Stimulated activated CD4-positive, alpha-beta T cell treated with anti-CD3 and anti-CD28 coated beads, Interleukin-15, amount 100 ng/mL, for 1 hour (primary cell): ENCODE results near the gene KSR1.
"Not testable (repeated sequence)": the region's sequence is repeated elsewhere in the genome, so short reads cannot be mapped to it uniquely, and the experiment has no call there.

Experiments used
- DNase-seq, 2 donors: peaks; one replicate each; pipeline ENCODE4 v3.0.0-alpha.2; 2020; ENCODE audit warnings: low read depth in 1 of 2, low spot score in 1 of 2

KSR1 gene

DNA sequence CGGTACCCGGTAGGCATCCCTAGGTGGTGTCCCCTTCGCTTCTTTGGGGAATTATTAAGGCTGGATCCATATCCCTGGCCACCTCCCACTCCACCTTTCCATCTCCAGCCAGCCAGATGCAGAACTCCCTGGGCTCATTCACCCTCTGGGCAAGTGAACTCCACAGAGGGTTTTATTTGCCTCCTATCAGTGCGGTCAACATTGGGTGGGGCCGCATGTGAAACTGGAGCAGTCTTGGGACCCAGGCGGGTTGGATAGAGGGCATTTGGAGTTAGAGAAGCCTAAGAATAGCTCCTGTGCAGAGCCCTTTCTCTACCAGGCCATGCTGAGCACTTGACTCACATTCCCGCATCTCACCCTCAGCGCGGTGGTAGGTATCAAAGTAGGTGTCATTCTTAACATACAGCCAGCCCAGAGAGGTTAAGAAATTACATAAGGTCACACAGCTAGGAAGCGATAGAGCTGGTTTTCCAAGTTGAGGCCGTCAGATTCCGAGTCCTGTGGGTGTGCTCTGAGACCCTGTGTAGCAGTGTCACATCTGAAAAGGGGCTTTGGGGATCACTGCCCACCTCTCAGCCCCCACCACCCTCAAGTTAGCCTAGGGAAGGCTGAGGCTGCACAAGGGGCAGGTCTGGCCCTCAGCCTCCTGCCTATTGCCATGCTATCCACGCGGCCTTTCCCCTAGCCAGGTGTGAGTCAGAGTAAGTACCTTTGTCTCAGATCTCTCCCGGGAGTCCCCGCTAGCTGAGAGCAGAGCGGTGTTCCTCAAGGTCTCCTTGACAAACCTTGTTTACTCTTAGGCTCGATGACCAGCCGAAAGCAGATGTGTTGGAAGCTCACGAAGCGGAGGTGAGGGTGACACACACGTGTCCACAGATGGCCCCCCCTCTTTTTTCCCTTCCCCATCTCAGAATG, 147.9 kb downstream of the KSR1 start:
- no peak for DNase-seq

DNA sequence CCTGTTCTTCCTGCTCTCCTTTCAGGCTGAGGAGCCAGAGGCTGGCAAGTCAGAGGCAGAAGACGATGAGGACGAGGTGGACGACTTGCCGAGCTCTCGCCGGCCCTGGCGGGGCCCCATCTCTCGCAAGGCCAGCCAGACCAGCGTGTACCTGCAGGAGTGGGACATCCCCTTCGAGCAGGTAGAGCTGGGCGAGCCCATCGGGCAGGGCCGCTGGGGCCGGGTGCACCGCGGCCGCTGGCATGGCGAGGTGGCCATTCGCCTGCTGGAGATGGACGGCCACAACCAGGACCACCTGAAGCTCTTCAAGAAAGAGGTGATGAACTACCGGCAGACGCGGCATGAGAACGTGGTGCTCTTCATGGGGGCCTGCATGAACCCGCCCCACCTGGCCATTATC, 149.2 kb downstream of the KSR1 start:
- no peak for DNase-seq

DNA sequence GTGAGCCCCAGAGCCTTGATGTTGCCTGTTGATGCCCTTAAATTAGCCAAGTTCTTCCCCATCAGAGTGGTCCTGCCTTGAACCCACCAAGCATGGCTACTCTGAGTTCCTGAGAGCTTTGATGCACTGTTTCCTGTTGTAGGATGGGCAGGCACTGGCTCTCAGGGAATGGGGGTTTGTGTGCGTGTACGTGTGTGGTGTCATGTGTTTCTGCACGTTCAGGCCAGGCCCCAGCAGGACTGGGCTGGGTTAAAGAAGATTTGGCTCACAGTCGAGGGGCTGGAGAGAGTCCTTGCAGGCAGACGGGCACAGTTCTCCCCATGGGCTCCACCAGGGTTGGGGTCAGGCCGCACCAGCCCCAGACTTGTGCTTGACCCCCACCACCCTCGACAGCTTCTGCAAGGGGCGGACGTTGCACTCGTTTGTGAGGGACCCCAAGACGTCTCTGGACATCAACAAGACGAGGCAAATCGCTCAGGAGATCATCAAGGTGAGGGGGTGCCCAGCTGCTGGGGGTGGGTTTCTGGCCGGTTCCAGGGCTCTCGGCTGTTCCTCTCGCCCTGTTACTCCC, 151.4 kb downstream of the KSR1 start:
- DNase-seq, result no peak

DNA sequence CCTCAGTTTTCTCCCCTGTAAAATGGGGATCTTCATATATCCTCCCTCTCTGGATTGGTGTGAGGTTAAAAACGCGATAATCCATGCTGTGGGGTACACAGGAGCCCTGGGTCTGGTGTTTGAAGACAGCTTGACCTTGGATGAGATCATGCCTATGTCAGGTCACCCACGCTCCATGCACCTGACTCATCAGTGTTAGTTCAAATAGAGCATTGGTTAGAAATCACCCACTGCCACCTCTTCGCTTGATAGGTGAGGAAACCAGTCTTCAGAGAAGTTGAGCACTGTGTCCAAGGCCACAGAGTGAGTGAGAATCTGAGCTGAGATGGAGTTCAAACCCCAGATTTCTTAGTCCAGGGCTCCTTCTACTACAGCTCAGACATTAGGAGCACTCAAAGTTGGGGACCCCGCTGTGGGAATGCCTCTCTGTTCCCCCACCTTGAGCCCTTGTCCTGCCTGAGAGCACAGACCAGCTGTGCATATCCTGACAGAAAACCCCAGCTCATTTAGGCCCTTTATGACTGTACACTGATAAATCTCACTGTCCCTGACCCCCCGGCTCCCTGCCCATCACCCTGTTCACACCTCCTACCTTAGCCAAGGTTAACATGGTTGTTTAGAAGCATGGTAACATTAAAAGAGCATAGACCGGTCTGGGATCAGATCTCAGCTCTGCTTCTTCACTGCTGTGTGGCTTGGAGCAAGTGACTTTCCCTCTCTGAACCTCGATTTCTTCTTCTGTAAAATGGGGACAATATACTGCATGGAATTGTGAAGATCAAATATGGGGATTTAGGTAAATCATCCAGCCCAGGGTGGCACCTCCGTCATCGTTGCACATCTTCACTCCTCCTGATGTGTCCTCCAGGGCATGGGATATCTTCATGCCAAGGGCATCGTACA, 152.3 kb downstream of the KSR1 start:
- DNase-seq, result no peak

DNA sequence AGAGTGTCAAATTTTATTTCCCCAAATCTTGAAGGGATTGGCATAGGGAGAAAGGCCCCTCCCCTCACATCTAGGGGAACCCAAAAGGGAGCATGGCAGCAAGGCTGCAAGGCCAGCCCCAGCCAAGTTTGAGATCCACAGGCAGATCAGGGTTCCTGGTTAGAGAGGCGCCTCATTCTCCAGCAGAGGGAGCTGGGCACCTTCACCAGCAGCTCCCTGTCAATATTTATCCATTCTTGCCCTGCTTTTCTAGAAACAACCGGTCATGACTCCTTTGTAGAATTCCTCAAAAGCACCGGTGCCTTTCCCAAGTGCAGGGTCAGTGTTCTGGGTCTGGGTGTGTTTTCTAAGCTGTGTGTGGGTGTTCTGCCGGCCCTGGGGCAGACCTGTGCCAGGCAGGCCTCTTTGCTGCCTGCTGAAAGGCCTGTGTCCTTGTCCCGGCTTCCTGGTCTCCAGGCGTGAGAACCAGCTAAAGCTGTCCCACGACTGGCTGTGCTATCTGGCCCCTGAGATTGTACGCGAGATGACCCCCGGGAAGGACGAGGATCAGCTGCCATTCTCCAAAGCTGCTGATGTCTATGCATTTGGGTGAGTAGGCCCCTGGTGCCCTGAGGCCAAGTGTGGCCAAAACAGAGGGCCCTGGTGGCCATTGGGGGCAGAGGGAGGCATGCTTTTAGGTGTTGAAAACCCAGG, 153.5 kb downstream of the KSR1 start:
- DNase-seq, result no peak

DNA sequence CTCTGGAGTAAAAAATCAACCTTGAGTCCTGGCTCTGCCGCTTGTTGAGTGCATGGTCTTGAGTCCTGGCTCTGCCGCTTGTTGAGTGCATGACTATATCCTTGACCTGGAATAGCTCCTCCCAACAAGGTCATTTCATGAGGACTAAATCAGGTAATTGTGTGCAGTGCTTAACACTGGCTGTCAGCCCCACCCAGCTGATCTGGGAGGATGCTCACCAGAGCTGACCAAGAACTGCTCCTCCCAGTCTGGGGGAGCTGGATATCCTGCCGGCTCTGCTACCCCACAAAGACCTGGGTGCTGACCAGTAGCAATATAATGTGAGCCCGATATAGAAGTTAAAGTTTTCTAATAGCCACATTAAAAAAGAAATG, 154.0 kb downstream of the KSR1 start:
- DNase-seq, result no peak

DNA sequence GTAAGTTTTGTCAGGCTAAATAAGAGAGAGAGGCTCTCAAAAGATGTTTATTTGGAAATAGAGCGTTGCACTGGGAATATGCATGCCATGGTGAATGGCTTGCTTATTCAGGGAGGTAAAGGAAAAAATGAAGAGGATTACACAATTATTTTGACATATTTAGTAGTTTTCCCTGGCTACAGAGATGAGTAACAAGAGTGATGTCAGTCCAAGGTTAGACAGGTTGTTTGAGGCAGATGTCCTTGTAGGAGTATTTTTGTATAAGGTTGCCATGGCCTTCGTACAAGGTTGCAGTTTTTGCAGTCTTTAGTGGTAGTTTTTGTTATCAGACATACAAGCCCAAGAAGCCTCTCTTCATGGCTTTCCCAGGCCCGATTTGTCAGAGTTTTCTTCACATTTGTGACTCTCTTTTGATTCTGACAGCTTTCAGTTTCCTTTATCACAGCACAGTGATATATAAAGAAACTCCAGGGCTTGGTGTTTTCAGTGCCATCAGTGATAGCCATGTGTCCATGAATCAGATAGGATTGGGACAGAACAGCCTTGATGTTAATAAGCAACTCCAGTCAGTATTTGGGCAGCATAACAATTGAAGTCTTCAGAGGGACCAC, 156.0 kb downstream of the KSR1 start:
- DNase-seq, result no peak

DNA sequence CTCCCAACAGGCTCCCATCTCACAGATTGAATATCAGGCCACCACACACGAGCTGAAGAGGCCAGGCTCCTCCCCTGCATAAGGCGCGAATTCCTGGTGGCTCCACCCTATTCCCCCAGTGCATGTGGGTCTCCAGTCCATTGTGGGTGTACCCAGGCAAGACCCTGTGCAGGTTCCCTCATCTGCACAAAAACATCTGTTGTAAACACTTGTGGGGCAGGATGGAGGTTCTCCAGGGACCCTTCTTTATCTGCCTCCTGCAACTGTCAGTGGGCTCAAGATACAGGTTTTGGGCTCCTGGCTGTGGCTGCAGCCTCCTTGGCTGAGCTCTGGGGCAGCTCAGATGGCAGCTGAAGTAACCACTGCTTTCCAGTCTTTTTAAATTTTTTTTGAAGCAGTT, 157.2 kb downstream of the KSR1 start:
- DNase-seq, result no peak

DNA sequence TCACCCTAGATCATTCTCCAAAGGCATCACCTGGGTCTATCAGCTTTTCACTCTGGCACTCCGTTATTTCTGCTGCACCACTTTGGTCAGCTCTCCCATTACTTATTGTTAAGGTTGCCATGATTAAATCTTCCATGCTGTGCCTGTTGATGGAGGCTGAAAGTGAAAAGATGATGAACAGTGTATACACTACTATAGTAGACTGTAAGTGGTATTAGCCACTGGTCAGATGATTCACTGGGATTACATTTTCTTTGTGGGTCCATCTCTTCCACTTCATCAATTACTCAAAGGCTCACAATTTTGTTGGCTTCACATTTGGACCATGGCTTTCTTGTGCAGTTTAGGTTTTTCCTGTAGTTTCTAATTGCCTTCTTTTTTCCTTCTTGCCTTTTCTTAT, 158.9 kb downstream of the KSR1 start:
- no peak for DNase-seq

DNA sequence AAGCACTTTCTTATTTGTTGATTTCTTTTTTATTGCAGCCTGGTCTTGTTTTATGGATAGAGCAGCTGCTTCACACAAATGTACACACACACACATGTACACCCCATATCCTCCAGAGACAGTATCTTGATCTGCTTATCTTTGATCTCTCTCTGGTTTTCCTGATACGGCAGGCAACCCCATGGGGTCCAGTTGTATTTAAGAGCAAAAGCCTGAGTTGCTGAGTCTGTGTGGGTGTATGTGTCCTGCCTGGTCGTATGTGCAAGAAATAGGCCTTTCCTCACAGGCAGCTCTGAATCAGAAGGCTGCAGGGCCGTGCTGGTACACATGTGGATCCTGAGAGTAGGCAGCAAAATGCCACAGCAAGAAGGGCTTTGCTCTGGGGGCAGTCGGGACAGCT, 160.2 kb downstream of the KSR1 start:
- no peak for DNase-seq

DNA sequence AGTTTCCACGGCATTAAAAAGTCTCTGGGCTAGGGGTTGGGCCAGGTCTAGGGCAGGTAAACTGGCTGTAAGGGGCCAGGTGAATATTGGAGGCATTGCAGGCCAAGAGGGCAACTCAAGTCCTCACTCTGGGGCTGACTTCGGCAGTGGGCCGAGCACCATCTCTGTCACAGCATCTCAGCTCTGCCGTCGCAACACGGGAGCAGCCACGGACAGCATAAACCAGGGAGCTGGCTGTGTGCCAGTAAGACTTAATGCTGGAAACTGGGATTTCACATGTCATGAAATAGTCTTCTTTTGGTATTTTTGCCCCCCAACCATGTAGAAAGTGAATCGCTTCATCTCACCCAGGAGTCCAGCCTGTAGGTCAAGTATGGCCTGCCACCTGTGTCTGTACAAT, 162.2 kb downstream of the KSR1 start:
- no peak for DNase-seq

DNA sequence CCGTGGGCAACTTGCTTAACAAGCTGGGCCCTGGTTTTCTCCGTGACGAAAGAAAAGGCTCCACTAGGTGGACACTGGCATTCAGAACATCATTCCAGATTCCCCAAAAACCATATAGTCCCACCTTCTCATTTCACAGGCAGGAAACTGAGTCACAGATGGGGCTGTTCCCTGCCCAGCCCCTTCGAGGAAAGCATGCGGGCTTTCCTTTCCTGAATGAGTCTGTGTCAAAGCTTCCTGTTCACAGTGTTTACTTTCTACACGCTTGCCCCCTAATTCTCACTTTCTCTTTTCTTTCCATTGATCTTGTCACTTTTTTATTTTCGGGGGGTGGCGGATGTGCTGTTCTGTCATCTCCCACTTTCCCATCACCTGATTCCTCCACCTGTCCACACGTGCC, 164.5 kb downstream of the KSR1 start:
- DNase-seq, result no peak

DNA sequence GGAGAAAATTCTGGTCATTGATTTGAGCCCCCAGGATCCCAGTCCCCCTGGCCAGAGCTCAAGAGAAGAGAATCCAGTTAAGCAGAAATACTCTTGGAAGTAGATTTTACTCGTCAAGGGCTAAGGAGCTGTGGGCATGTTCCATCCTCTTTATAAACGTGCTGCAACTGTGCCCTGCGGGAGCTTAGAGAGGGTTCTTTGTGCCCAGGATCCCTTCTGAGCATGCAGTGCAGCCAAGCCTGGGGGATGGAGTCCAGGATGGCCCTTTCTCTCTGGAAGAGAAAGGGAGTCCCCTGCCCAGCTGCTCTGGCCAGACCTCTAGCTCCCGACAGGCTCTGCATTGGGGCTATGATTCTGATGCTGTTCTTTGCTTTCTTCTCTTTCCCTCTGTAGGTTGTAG, 165.3 kb downstream of the KSR1 start:
- no peak for DNase-seq

DNA sequence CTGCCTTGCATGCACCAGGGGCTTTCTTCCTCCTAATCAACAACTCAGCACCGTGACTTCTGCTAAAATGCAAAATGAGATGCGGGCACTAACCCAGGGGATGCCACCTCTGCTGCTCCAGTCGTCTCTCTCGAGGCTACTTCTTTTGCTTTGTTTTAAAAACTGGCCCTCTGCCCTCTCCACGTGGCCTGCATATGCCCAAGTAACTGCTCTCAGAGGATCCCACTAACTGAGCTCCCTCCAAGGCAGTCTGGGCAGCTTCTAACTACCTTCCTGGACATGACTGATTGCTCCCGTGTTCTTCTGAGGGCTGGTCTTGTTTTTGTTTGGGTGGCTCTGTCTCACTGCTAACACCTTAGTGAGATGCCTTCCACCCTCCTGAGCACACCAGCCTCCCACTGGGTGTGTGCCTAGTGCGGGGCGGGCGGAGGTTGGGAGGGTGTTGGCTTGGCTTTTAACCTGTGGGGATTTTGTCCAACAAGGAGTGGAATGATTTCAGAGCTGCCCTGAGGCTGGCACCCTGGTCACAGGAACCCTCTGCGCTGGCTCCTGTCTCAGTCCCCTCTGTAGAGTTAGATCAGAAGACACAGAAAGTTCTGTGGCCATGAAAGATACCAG, 165.8 kb downstream of the KSR1 start:
- no peak for DNase-seq

DNA sequence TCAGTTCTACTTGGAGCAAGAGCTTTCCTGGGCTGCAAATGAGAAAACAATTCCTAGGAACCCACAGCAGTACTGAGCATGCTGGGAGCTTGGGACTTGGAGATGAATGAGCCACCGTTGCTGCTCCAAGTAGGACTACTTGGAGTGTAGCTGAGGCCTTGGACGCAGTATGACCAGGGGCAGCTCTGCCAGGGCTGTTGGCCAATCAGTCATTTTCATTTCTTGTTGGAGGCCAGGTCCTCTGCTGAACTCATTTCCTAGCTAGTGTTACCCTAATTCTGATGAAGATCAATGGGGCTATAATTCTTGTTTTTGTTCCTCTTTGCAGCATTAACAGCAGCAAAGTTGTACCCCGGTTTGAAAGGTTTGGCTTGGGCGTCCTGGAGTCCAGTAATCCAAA, 166.7 kb downstream of the KSR1 start:
- no peak for DNase-seq

DNA sequence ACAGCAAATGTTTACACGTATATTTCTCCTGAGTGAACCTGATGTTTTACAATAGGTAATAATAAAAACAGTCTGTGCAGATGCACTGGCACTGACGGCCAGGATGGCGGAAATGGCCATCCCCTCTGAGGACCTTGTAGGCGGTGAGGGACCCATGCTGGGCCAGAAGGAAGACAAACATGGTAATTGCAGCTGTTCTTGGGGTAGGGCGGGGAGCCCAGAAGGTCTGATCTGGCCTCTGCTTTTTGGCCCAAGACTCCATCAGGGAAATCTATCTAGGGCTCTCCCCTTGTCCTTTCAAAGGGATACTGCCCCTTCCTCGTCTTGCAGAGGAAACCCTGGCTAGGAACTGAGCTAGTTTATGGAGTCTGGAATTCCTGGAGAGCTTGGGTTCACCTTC, 167.4 kb downstream of the KSR1 start:
- DNase-seq, result no peak

DNA sequence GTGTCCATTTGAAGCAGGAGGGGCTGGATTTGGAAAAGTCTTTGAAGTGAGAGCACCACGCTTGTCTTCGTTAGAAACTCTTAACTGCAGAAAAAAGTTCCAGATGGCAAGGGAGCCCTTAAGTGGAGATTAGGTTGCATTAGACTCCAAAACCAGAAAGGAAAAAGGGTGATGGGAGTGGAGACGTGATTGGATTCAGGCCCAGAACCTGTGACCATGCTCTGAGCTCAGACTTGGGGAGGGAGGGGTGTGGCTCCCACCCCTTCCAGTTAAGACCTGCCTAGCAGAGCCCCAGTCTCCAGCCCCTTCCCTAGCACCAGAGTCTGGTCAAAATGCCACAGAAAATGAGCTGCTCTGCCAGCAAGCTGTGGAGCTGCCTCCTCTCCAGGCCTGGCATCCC, 168.3 kb downstream of the KSR1 start:
- no peak for DNase-seq

DNA sequence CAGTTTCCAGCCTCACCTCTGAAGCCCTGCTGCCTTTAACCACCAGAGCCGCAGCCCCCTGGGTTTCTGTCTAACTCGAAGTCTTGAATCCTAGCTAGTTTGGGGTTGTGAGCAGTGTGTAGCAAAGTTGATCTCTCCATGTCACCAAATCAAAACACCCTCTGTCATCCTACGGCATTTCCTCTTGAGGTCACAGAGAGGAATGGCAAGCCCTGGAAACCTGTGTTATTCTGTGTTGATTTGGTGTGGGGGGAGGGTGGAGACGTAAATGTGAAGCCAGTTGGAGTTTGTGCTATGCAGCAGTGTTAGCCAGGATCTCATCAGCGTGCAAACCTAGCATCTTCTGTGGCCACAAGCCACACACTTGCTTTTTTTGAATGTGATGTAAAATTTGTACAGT, 169.6 kb downstream of the KSR1 start:
- DNase-seq, result no peak

DNA sequence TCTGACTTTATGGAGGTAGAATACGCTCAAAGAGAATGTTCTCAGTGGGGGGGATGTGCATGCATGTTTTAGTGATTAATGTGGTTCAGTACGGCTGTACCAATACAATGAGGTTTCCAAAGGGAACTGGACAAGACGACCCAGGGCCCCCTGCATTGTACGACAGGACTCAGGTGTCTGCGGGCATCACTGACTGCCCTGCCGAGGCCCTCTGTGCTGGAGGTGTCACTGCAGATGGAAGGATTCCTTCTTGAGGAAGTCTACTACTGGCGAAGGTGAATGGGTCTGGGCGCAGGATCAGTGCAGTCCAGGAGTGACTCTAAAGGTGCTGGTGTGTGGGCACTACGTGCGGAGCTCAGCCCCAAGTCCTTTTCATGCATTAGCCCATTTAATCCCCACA, 171.3 kb downstream of the KSR1 start:
- DNase-seq, result no peak

DNA sequence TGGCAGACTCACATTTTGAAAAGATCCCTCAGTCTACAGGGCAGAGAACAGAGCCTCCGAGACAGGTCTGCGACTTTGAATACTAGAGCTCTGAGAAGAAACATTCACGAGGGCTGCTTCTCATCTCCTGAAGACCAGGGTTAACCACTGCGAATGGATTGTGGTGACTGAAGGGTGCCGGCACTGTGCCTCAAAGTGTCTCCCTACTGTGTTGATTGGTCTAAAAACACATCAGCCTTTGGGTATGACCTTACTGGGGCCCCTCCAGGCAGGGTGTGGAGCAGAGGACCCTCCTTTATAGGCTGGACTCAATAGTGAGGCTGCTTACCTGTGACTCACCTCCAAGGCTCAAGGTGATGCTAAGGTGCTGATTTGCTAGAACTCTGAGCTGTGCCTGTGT, 172.1 kb downstream of the KSR1 start:
- DNase-seq, result no peak

DNA sequence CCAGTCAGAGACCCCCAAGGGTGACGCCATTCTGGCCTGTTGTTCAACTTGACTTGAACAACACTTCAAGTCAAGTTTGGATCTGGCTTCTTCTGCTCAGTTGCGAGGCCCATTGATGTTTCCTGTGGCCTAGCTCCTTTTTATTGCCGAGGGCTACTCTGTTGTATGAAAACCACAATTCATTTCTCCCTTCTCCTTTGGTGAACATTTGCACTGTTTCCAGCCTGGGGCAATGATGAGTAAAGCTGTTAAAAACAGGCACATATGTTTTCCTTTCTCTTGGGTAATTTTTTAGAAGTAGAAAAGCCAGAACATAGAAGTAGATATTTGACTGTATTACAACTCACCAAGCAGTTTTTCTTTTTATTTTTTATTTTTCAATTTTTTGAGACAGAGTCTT, 173.0 kb downstream of the KSR1 start:
- not testable (repeated sequence) for DNase-seq
